ENCODE results near the gene AGBL5. TPM values are rescaled to one million over a fixed set of nuclear protein-coding genes. Genes with fewer than 3 reads are reported as not detected.

Gene AGBL5
- total and polyA plus RNA-seq, 2 of the 13 experiments (the other 11 are each of a cell fraction or from before 2014, with no cell fraction given) = 55.9 to 73.3 TPM

DNA sequence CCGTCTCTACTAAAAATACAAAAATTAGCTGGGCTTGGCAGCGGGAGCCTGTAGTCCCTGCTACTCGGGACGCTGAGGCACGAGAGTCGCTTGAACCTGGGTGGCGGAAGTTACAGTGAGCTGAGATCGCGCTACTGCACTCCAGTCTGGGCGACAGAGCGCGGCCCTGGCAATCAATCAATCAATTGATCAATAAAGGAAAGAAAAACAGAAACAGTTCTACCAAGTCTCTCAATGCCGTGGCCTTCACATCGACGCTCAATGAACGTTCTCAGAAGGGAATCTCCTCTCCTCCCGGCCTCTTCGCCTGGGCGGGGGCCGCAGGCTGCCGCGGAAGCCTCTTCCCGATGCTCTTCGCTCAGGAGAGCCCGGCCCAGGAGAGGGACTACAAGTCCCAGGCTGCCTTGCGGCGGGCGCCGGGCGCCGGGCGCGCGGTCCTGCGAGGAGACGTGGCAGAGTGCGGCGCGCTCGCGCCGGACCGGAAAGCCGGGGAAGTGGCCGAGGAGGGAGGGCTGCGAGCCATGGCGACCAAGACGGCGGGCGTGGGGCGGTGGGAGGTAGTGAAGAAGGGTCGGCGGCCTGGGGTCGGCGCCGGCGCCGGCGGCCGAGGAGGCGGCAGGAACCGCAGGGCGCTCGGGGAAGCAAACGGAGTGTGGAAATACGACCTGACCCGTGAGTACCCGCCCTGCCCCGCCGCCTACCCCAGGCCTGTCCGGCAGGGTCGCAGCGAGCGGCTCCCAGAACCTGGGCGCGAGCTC is 18.8 kb upstream of the AGBL5 start, which contains the start of gene TMEM214 (continued):
- TF ChIP-seq ARHGAP35 (CRISPR knock-in tag; IDR thresholded peaks at IDR 0.05; ENCODE audit: borderline replicate concordance) (no peak; the same call in 1 of the 2 replicates), SIX4 (CRISPR knock-in tag; IDR thresholded peaks at IDR 0.05) (no peak), FOXM1 (CRISPR knock-in tag; IDR thresholded peaks at IDR 0.05) (no peak), ZNF670 (CRISPR knock-in tag; IDR thresholded peaks at IDR 0.05; ENCODE audit: borderline replicate concordance) (peak; percentile 72), ZNF672 (CRISPR knock-in tag; IDR thresholded peaks at IDR 0.05) (no peak), ZNF562 (CRISPR knock-in tag; IDR thresholded peaks at IDR 0.05; ENCODE audit: borderline replicate concordance) (no peak), NFE2L1 (CRISPR knock-in tag; IDR thresholded peaks at IDR 0.05; ENCODE audit: borderline replicate concordance) (no peak; the same call in 1 of the 2 replicates), EP300 (IDR thresholded peaks at IDR 0.05; ENCODE audit: low read depth in 2 of 2, low read length in 2 of 2) (peak in 1 of 2 experiments; percentile 4; a peak in 1 of 4 replicates), EP300 (CRISPR knock-in tag; IDR thresholded peaks at IDR 0.05; ENCODE audit: borderline replicate concordance) (no peak), ZNF180 (CRISPR knock-in tag; IDR thresholded peaks at IDR 0.05; ENCODE audit: borderline replicate concordance, low read depth) (no peak; the same call in 1 of the 2 replicates), SMC3 (IDR thresholded peaks at IDR 0.05; ENCODE audit: low read length) (no peak), ZNF674 (CRISPR knock-in tag; IDR thresholded peaks at IDR 0.05; ENCODE audit: low read depth) (no peak), KMT2A (CRISPR knock-in tag; IDR thresholded peaks at IDR 0.05) (peak; percentile 59; the same call in 1 of the 2 replicates), FLYWCH1 (CRISPR knock-in tag; IDR thresholded peaks at IDR 0.05) (no peak), CHD2 (IDR thresholded peaks at IDR 0.05; ENCODE audit: low read depth, low read length) (0 out of 2 replicates have a peak, but pooled peaks have one; percentile 51), GLI4 (CRISPR knock-in tag; IDR thresholded peaks at IDR 0.05; ENCODE audit: borderline replicate concordance) (peak; percentile 90; the same call in 1 of the 2 replicates), CCDC6 (CRISPR knock-in tag; IDR thresholded peaks at IDR 0.05) (no peak; the same call in 1 of the 2 replicates)
- TF ChIP-seq, protein P1, sequence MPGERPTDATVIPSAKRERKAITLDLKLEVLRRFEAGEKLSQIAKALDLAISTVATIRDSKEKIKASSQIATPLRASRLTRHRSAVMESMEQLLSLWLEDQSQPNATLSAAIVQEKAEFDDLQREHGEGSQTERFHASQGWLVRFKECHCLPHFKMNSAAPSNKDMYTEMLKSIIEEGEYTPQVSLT (CRISPR knock-in tag; IDR thresholded peaks at IDR 0.05; ENCODE audit: borderline replicate concordance, low read depth) = no peak
- TF ChIP-seq, protein P2, sequence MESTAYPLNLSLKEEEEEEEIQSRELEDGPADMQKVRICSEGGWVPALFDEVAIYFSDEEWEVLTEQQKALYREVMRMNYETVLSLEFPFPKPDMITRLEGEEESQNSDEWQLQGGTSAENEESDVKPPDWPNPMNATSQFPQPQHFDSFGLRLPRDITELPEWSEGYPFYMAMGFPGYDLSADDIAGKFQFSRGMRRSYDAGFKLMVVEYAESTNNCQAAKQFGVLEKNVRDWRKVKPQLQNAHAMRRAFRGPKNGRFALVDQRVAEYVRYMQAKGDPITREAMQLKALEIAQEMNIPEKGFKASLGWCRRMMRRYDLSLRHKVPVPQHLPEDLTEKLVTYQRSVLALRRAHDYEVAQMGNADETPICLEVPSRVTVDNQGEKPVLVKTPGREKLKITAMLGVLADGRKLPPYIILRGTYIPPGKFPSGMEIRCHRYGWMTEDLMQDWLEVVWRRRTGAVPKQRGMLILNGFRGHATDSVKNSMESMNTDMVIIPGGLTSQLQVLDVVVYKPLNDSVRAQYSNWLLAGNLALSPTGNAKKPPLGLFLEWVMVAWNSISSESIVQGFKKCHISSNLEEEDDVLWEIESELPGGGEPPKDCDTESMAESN (CRISPR knock-in tag; conservative IDR thresholded peaks at IDR 0.05) = peak; percentile 70
- TF ChIP-seq, protein P3, sequence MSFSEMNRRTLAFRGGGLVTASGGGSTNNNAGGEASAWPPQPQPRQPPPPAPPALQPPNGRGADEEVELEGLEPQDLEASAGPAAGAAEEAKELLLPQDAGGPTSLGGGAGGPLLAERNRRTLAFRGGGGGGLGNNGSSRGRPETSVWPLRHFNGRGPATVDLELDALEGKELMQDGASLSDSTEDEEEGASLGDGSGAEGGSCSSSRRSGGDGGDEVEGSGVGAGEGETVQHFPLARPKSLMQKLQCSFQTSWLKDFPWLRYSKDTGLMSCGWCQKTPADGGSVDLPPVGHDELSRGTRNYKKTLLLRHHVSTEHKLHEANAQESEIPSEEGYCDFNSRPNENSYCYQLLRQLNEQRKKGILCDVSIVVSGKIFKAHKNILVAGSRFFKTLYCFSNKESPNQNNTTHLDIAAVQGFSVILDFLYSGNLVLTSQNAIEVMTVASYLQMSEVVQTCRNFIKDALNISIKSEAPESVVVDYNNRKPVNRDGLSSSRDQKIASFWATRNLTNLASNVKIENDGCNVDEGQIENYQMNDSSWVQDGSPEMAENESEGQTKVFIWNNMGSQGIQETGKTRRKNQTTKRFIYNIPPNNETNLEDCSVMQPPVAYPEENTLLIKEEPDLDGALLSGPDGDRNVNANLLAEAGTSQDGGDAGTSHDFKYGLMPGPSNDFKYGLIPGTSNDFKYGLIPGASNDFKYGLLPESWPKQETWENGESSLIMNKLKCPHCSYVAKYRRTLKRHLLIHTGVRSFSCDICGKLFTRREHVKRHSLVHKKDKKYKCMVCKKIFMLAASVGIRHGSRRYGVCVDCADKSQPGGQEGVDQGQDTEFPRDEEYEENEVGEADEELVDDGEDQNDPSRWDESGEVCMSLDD (CRISPR knock-in tag; IDR thresholded peaks at IDR 0.05; ENCODE audit: borderline replicate concordance) = peak; percentile 67; the same call in 1 of the 2 replicates
- TF ChIP-seq, protein P4, sequence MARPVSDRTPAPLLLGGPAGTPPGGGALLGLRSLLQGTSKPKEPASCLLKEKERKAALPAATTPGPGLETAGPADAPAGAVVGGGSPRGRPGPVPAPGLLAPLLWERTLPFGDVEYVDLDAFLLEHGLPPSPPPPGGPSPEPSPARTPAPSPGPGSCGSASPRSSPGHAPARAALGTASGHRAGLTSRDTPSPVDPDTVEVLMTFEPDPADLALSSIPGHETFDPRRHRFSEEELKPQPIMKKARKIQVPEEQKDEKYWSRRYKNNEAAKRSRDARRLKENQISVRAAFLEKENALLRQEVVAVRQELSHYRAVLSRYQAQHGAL (CRISPR knock-in tag; IDR thresholded peaks at IDR 0.05; ENCODE audit: not compliant biosample characterization) = no peak
- TF ChIP-seq, protein P5, sequence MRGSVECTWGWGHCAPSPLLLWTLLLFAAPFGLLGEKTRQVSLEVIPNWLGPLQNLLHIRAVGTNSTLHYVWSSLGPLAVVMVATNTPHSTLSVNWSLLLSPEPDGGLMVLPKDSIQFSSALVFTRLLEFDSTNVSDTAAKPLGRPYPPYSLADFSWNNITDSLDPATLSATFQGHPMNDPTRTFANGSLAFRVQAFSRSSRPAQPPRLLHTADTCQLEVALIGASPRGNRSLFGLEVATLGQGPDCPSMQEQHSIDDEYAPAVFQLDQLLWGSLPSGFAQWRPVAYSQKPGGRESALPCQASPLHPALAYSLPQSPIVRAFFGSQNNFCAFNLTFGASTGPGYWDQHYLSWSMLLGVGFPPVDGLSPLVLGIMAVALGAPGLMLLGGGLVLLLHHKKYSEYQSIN (CRISPR knock-in tag; IDR thresholded peaks at IDR 0.05; ENCODE audit: borderline replicate concordance) = no peak

All from HepG2 (cell line).